ENCODE data around the gene C6orf132. TPM values are rescaled to one million over a fixed set of nuclear protein-coding genes. Genes with fewer than 3 reads are reported as not detected.

The C6orf132 gene
- total RNA-seq, 2 donors from 2014 or later = 0.26 to 0.65 TPM

- Mint-ChIP-seq H3K4me3 (peak overlapping the region; percentile 5 to 75), H3K27ac (no peak overlapping the region), H3K36me3 (ENCODE audit: insufficient read depth in 2 of 2) (no peaks in the 10 kb centered on the region), H3K4me1 (ENCODE audit: low read depth) (peaks cover 12% of the 10 kb centered on the region), H3K9me3 (no peaks in the 10 kb centered on the region), H3K27me3 (ENCODE audit: low read depth) (peaks cover 22% of the 10 kb centered on the region)
- DNase-seq = no peak
- ATAC-seq (replicated peaks in 1 of 2) = no peak
Measured at GRCh38 chr6:42137194-42137753, 5.1 kb downstream of the C6orf132 start.

GRCh38 chr6:42136508-42137193 lies 5.8 kb downstream of the C6orf132 start:
- Mint-ChIP-seq H3K9me3 (no peaks in the 10 kb centered on the region), H3K27ac (no peak overlapping the region), H3K36me3 (ENCODE audit: insufficient read depth in 2 of 2) (no peaks in the 10 kb centered on the region), H3K27me3 (ENCODE audit: low read depth) (peaks cover 22% of the 10 kb centered on the region), H3K4me1 (ENCODE audit: low read depth) (peaks cover 12% of the 10 kb centered on the region), H3K4me3 (peak overlapping the region; percentile 5 to 75)
- DNase-seq (peak; percentile 31 to 43), ATAC-seq (replicated peaks in 1 of 2) (peak; percentile 81)

GRCh38 chr6:42135722-42136121 lies 6.7 kb downstream of the C6orf132 start:
- no peaks in the 10 kb centered on the region for H3K9me3 Mint-ChIP-seq
- ATAC-seq (replicated peaks in 1 of 2) = no peak
- peaks cover 13% of the 10 kb centered on the region for H3K27me3 Mint-ChIP-seq (ENCODE audit: low read depth)
- H3K36me3 Mint-ChIP-seq (ENCODE audit: insufficient read depth in 2 of 2) = no peaks in the 10 kb centered on the region
- H3K27ac Mint-ChIP-seq = no peak overlapping the region
- no peak overlapping the region for H3K4me3 Mint-ChIP-seq
- no peak for DNase-seq
- H3K4me1 Mint-ChIP-seq (ENCODE audit: low read depth) = peaks cover 12% of the 10 kb centered on the region

- no peak overlapping the region for H3K4me3 Mint-ChIP-seq
- ATAC-seq (replicated peaks in 1 of 2) = no peak
- peaks cover 8% of the 10 kb centered on the region for H3K27me3 Mint-ChIP-seq (ENCODE audit: low read depth)
- no peak for DNase-seq
- no peak overlapping the region for H3K27ac Mint-ChIP-seq
- no peaks in the 10 kb centered on the region for H3K36me3 Mint-ChIP-seq (ENCODE audit: insufficient read depth in 2 of 2)
- peaks cover 12% of the 10 kb centered on the region for H3K4me1 Mint-ChIP-seq (ENCODE audit: low read depth)
- H3K9me3 Mint-ChIP-seq = no peaks in the 10 kb centered on the region
Measured at GRCh38 chr6:42135161-42135560, 7.3 kb downstream of the C6orf132 start.

- Mint-ChIP-seq H3K27me3 (ENCODE audit: low read depth) (no peaks in the 10 kb centered on the region), H3K9me3 (no peaks in the 10 kb centered on the region), H3K27ac (no peak overlapping the region), H3K4me3 (no peak overlapping the region), H3K36me3 (ENCODE audit: insufficient read depth in 2 of 2) (no peaks in the 10 kb centered on the region), H3K4me1 (ENCODE audit: low read depth) (peaks cover 12% of the 10 kb centered on the region)
- no peak for DNase-seq
- no peak for ATAC-seq (replicated peaks in 1 of 2)
Measured at GRCh38 chr6:42133926-42134325, 8.5 kb downstream of the C6orf132 start.

- DNase-seq = no peak
- no peak for ATAC-seq (replicated peaks in 1 of 2)
- no peaks in the 10 kb centered on the region for H3K27me3 Mint-ChIP-seq (ENCODE audit: low read depth)
- H3K4me1 Mint-ChIP-seq (ENCODE audit: low read depth) = peaks cover 3% of the 10 kb centered on the region
- H3K27ac Mint-ChIP-seq = no peak overlapping the region
- no peaks in the 10 kb centered on the region for H3K9me3 Mint-ChIP-seq
- H3K36me3 Mint-ChIP-seq (ENCODE audit: insufficient read depth in 2 of 2) = no peaks in the 10 kb centered on the region
- H3K4me3 Mint-ChIP-seq = no peak overlapping the region
Measured at GRCh38 chr6:42131531-42131930, 10.9 kb downstream of the C6orf132 start.

- H3K4me1 Mint-ChIP-seq (ENCODE audit: low read depth) = no peaks in the 10 kb centered on the region
Measured at GRCh38 chr6:42129360-42129676, 13.1 kb downstream of the C6orf132 start.

GRCh38 chr6:42128460-42129359 lies 13.7 kb downstream of the C6orf132 start:
- Mint-ChIP-seq H3K27ac (no peak overlapping the region), H3K27me3 (ENCODE audit: low read depth) (no peaks in the 10 kb centered on the region), H3K4me3 (no peak overlapping the region), H3K36me3 (ENCODE audit: insufficient read depth in 2 of 2) (no peaks in the 10 kb centered on the region), H3K9me3 (no peaks in the 10 kb centered on the region), H3K4me1 (ENCODE audit: low read depth) (no peaks in the 10 kb centered on the region)
- ATAC-seq (replicated peaks in 1 of 2) = no peak
- no peak for DNase-seq

More at GRCh38 chr6:42129360-42129676, 13.1 kb downstream of the C6orf132 start:
- no peaks in the 10 kb centered on the region for H3K9me3 Mint-ChIP-seq
- H3K4me3 Mint-ChIP-seq = no peak overlapping the region
- no peak overlapping the region for H3K27ac Mint-ChIP-seq
- DNase-seq (no peak), ATAC-seq (replicated peaks in 1 of 2) (no peak)
- no peaks in the 10 kb centered on the region for H3K27me3 Mint-ChIP-seq (ENCODE audit: low read depth)
- H3K36me3 Mint-ChIP-seq (ENCODE audit: insufficient read depth in 2 of 2) = no peaks in the 10 kb centered on the region

GRCh38 chr6:42125663-42126062 lies 16.8 kb downstream of the C6orf132 start:
- DNase-seq (no peak), ATAC-seq (replicated peaks in 1 of 2) (no peak)
- H3K27me3 Mint-ChIP-seq (ENCODE audit: low read depth) = no peaks in the 10 kb centered on the region
- H3K4me1 Mint-ChIP-seq (ENCODE audit: low read depth) = no peaks in the 10 kb centered on the region
- no peaks in the 10 kb centered on the region for H3K9me3 Mint-ChIP-seq
- H3K27ac Mint-ChIP-seq = no peak overlapping the region
- no peak overlapping the region for H3K4me3 Mint-ChIP-seq
- H3K36me3 Mint-ChIP-seq (ENCODE audit: insufficient read depth in 2 of 2) = no peaks in the 10 kb centered on the region

GRCh38 chr6:42125231-42125630 lies 17.2 kb downstream of the C6orf132 start:
- no peak overlapping the region for H3K27ac Mint-ChIP-seq
- no peaks in the 10 kb centered on the region for H3K9me3 Mint-ChIP-seq
- no peak overlapping the region for H3K4me3 Mint-ChIP-seq
- ATAC-seq (replicated peaks in 1 of 2) (no peak), DNase-seq (no peak)
- no peaks in the 10 kb centered on the region for H3K36me3 Mint-ChIP-seq (ENCODE audit: insufficient read depth in 2 of 2)
- no peaks in the 10 kb centered on the region for H3K4me1 Mint-ChIP-seq (ENCODE audit: low read depth)
- no peaks in the 10 kb centered on the region for H3K27me3 Mint-ChIP-seq (ENCODE audit: low read depth)

- H3K27me3 Mint-ChIP-seq (ENCODE audit: low read depth) = no peaks in the 10 kb centered on the region
- no peaks in the 10 kb centered on the region for H3K36me3 Mint-ChIP-seq (ENCODE audit: insufficient read depth in 2 of 2)
- ATAC-seq (replicated peaks in 1 of 2) = no peak
- H3K27ac Mint-ChIP-seq = no peak overlapping the region
- no peaks in the 10 kb centered on the region for H3K4me1 Mint-ChIP-seq (ENCODE audit: low read depth)
- H3K4me3 Mint-ChIP-seq = no peak overlapping the region
- no peak for DNase-seq
- no peaks in the 10 kb centered on the region for H3K9me3 Mint-ChIP-seq
Measured at GRCh38 chr6:42124223-42124836, 18.1 kb downstream of the C6orf132 start.

GRCh38 chr6:42123379-42124103 lies 18.9 kb downstream of the C6orf132 start:
- no peak for DNase-seq
- H3K4me1 Mint-ChIP-seq (ENCODE audit: low read depth) = no peaks in the 10 kb centered on the region

More at GRCh38 chr6:42123379-42124103, 18.9 kb downstream of the C6orf132 start:
- H3K9me3 Mint-ChIP-seq = no peaks in the 10 kb centered on the region
- no peaks in the 10 kb centered on the region for H3K36me3 Mint-ChIP-seq (ENCODE audit: insufficient read depth in 2 of 2)
- no peak overlapping the region for H3K27ac Mint-ChIP-seq
- H3K27me3 Mint-ChIP-seq (ENCODE audit: low read depth) = no peaks in the 10 kb centered on the region
- ATAC-seq (replicated peaks in 1 of 2) = no peak
- no peak overlapping the region for H3K4me3 Mint-ChIP-seq
